Measurements from ENCODE around the gene TNFSF11. TPM values are rescaled to one million over a fixed set of nuclear protein-coding genes. Genes with fewer than 3 reads are reported as not detected.

The TNFSF11 gene
- total RNA-seq, 1 experiment from 2014 or later = 3.5 TPM

- Histone ChIP-seq H2BK12ac (ENCODE audit: insufficient read length, low read depth, low read length) (no peak overlapping the region), H3K27me3 (ENCODE audit: insufficient read depth, low read length) (no peaks in the 10 kb centered on the region), H2BK120ac (ENCODE audit: low read depth, low read length, poor library complexity, severe bottlenecking) (no peak overlapping the region), H2BK20ac (ENCODE audit: low read depth, low read length, poor library complexity, severe bottlenecking) (no peak overlapping the region), H4K20me1 (ENCODE audit: control insufficient read depth, insufficient read depth, insufficient read length) (no peaks in the 10 kb centered on the region), H3K14ac (ENCODE audit: insufficient read depth, low read length) (no peak overlapping the region), H2BK5ac (ENCODE audit: insufficient read length, low read length) (no peak overlapping the region), H3K9me3 (ENCODE audit: control insufficient read depth, low read depth, low read length) (no peaks in the 10 kb centered on the region), H3K4ac (ENCODE audit: low read depth, low read length) (no peak overlapping the region), H3K18ac (ENCODE audit: insufficient read length, low read depth, low read length) (no peak overlapping the region), H3K27ac (ENCODE audit: insufficient read length, low read depth, low read length) (no peak overlapping the region), H4K91ac (ENCODE audit: insufficient read length, low read depth, low read length) (no peak overlapping the region), H4K5ac (ENCODE audit: insufficient read length, low read depth, low read length) (no peak overlapping the region), H2AK5ac (ENCODE audit: insufficient read length, low read length) (no peak overlapping the region), H3K79me1 (ENCODE audit: insufficient read depth, low read depth, low read length, poor library complexity, severe bottlenecking) (no peaks in the 10 kb centered on the region), H3K23ac (ENCODE audit: insufficient read length, low read depth, low read length) (no peak overlapping the region), H3K23me2 (ENCODE audit: insufficient read length, low read depth, low read length, poor library complexity, severe bottlenecking) (no peaks in the 10 kb centered on the region), H3K56ac (ENCODE audit: insufficient read length, low read depth, low read length) (no peak overlapping the region), H3K9ac (ENCODE audit: extremely low read depth, insufficient read length, low read length) (no peak overlapping the region), H3K4me1 (ENCODE audit: insufficient read depth, low read length) (no peaks in the 10 kb centered on the region; the same call in 1 of the 2 replicates), H2AFZ (ENCODE audit: low read length) (no peak overlapping the region), H3K79me2 (ENCODE audit: insufficient read depth, low read length) (no peaks in the 10 kb centered on the region), H3K4me2 (ENCODE audit: insufficient read depth, insufficient read length, low read length) (no peak overlapping the region), H3T11ph (ENCODE audit: low read length) (no peak overlapping the region), H2BK15ac (ENCODE audit: low read depth, low read length) (no peak overlapping the region), H4K8ac (replicated peaks; ENCODE audit: insufficient read length, low read depth, low read length) (no peak overlapping the region)
- Mint-ChIP-seq H3K9me3 (peaks cover 9 to 11% of the 10 kb centered on the region in 2 experiments), H3K27ac (no peak overlapping the region), H3K27me3 (ENCODE audit: low read depth) (no peaks in the 10 kb centered on the region; the same call in none of the 2 replicates), H3K36me3 (ENCODE audit: insufficient read depth in 1 of 3, low read depth in 3 of 3) (peaks cover 0 to 5% (median 2%) of the 10 kb centered on the region in 3 experiments; a peak in 2 of 7 replicates), H3K4me1 (peaks cover 0 to 3% of the 10 kb centered on the region in 2 experiments; a peak in 1 of 4 replicates), H3K4me3 (no peak overlapping the region)
- TF ChIP-seq, protein P1, sequence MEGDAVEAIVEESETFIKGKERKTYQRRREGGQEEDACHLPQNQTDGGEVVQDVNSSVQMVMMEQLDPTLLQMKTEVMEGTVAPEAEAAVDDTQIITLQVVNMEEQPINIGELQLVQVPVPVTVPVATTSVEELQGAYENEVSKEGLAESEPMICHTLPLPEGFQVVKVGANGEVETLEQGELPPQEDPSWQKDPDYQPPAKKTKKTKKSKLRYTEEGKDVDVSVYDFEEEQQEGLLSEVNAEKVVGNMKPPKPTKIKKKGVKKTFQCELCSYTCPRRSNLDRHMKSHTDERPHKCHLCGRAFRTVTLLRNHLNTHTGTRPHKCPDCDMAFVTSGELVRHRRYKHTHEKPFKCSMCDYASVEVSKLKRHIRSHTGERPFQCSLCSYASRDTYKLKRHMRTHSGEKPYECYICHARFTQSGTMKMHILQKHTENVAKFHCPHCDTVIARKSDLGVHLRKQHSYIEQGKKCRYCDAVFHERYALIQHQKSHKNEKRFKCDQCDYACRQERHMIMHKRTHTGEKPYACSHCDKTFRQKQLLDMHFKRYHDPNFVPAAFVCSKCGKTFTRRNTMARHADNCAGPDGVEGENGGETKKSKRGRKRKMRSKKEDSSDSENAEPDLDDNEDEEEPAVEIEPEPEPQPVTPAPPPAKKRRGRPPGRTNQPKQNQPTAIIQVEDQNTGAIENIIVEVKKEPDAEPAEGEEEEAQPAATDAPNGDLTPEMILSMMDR (conservative IDR thresholded peaks at IDR 0.05) = no peak
- DNase-seq = no peak
- no CpG with 5 or more reads among the region's 2 CpGs for WGBS (ENCODE audit: extremely low coverage, insufficient read length, low lambda C conversion rate)
These were observed 48.9 kb upstream of the TNFSF11 start for GRCh38 chr13:42525035-42525504.
